Testis (tissue), 2 donors: ENCODE results near the gene ECHS1.

Experiments
- POLR2A ChIP-seq: fragments of 450-650 bp; IDR thresholded peaks from one replicate; pipeline ENCODE4 v1.6.1; 2017; ENCODE audit warnings: antibody characterized with exemption, mild to moderate bottlenecking, moderate library complexity
- TF ChIP-seq, protein P1 (sequence below), 3 experiments: fragments of 450-650 bp in 2 of 3; fragments of 200-600 bp in 1 of 3; sonication (generic) in 1 of 3; IDR thresholded peaks; one replicate each; pipeline ENCODE4 v1.5.1; 2016 to 2019; ENCODE audit warnings: antibody characterized with exemption in 3 of 3, mild to moderate bottlenecking in 2 of 3, moderate library complexity in 1 of 3

DNA sequence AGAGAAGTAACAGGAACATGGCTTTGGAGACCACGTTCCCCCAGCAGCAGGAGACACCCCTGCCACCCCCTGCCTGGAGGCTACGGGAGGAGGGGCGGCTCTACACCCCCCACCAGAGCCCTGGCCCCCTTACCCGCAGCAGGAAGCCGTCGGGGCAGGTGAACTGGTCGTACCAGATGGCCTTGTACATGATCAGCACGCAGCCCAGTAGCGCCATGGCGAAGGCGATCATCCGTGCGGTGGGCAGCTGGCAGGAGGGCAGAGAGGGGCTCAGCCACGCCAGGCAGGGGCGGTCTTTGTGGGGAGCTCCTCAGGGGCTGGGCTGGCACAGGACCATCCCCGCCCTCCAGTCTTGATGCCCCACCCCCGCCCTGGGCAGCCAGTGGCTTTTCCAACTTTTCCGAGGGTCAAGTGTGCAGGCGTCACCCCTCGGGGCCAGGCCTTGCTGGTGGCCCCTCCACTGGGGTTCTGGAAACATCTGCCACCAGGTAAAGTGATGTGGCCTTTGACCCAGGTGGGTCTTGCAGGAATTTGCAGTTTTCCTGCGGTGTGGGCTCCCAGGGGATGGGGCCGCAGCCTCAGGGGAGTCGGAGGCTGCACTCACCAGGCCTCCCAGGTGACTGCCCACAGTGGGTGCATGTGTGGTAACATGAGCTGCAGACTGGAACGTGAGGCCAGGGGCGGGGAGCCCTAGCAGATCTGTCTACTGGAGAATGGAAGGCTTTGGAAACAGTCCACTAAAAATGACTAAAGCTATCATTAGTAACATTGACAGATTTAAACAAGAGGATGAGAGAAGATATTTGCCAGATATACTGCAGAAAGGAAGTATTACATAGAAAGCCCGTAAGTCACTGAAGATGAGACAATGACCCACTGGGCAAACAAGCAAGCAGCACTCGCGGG lies 46.2 kb downstream of the ECHS1 start:
- TF ChIP-seq, protein P1, sequence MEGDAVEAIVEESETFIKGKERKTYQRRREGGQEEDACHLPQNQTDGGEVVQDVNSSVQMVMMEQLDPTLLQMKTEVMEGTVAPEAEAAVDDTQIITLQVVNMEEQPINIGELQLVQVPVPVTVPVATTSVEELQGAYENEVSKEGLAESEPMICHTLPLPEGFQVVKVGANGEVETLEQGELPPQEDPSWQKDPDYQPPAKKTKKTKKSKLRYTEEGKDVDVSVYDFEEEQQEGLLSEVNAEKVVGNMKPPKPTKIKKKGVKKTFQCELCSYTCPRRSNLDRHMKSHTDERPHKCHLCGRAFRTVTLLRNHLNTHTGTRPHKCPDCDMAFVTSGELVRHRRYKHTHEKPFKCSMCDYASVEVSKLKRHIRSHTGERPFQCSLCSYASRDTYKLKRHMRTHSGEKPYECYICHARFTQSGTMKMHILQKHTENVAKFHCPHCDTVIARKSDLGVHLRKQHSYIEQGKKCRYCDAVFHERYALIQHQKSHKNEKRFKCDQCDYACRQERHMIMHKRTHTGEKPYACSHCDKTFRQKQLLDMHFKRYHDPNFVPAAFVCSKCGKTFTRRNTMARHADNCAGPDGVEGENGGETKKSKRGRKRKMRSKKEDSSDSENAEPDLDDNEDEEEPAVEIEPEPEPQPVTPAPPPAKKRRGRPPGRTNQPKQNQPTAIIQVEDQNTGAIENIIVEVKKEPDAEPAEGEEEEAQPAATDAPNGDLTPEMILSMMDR (IDR thresholded peaks at IDR 0.05) = no peak
- TF ChIP-seq POLR2A = no peak
